Sigmoid colon (tissue), 4 donors: ENCODE results near the gene PTPN1.

Experiments
- POLR2A ChIP-seq, 2 donors: fragments of 450-650 bp; IDR thresholded peaks; one replicate each; pipeline ENCODE4 v1.6.1; 2016; ENCODE audit warnings: antibody characterized with exemption in 2 of 2, mild to moderate bottlenecking in 2 of 2, moderate library complexity in 2 of 2
- POLR2AphosphoS5 ChIP-seq, 4 donors: sonication (generic); formaldehyde crosslinking; IDR thresholded peaks; one replicate each; pipeline ENCODE4 v1.6.1; 2017; ENCODE audit warnings: antibody characterized with exemption in 4 of 4
- TF ChIP-seq, protein P1 (sequence below), 4 experiments: fragments of 450-650 bp in 3 of 4; fragments of 200-600 bp in 1 of 4; IDR thresholded peaks; one replicate each; pipeline ENCODE4 v1.5.1; 2016 to 2019; ENCODE audit warnings: antibody characterized with exemption in 4 of 4, mild to moderate bottlenecking in 3 of 4, moderate library complexity in 2 of 4

GRCh38 chr20:50535162-50535561, 25.0 kb downstream of the PTPN1 start:
- TF ChIP-seq, protein P1, sequence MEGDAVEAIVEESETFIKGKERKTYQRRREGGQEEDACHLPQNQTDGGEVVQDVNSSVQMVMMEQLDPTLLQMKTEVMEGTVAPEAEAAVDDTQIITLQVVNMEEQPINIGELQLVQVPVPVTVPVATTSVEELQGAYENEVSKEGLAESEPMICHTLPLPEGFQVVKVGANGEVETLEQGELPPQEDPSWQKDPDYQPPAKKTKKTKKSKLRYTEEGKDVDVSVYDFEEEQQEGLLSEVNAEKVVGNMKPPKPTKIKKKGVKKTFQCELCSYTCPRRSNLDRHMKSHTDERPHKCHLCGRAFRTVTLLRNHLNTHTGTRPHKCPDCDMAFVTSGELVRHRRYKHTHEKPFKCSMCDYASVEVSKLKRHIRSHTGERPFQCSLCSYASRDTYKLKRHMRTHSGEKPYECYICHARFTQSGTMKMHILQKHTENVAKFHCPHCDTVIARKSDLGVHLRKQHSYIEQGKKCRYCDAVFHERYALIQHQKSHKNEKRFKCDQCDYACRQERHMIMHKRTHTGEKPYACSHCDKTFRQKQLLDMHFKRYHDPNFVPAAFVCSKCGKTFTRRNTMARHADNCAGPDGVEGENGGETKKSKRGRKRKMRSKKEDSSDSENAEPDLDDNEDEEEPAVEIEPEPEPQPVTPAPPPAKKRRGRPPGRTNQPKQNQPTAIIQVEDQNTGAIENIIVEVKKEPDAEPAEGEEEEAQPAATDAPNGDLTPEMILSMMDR (IDR thresholded peaks at IDR 0.05) = no peak
- TF ChIP-seq POLR2AphosphoS5 (IDR thresholded peaks at IDR 0.05) (no peak), POLR2A (IDR thresholded peaks at IDR 0.05) (no peak)
